ENCODE results near the gene TEX38.

TEX38 gene

GRCh38 chr1:46671554-46671953 lies at the start of gene TEX38:
TSS of gene TEX38 (plus strand) at chr1:46671854. CDS start at chr1:46671935, 81 bp downstream.
- no peak for TF ChIP-seq ZFX (IDR thresholded peaks at IDR 0.05; ENCODE audit: borderline replicate concordance)
- TF ChIP-seq, protein P1, sequence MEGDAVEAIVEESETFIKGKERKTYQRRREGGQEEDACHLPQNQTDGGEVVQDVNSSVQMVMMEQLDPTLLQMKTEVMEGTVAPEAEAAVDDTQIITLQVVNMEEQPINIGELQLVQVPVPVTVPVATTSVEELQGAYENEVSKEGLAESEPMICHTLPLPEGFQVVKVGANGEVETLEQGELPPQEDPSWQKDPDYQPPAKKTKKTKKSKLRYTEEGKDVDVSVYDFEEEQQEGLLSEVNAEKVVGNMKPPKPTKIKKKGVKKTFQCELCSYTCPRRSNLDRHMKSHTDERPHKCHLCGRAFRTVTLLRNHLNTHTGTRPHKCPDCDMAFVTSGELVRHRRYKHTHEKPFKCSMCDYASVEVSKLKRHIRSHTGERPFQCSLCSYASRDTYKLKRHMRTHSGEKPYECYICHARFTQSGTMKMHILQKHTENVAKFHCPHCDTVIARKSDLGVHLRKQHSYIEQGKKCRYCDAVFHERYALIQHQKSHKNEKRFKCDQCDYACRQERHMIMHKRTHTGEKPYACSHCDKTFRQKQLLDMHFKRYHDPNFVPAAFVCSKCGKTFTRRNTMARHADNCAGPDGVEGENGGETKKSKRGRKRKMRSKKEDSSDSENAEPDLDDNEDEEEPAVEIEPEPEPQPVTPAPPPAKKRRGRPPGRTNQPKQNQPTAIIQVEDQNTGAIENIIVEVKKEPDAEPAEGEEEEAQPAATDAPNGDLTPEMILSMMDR (IDR thresholded peaks at IDR 0.05), result no peak
- no peak within 1 kb of the TSS for H3K27ac ChIP-seq

GRCh38 chr1:46621930-46622329 lies 49.7 kb upstream of the TEX38 start:
- H3K27ac ChIP-seq, result no peak overlapping the region
- TF ChIP-seq ZFX (IDR thresholded peaks at IDR 0.05; ENCODE audit: borderline replicate concordance), result no peak
- TF ChIP-seq, protein P1 (IDR thresholded peaks at IDR 0.05), result no peak

- H3K27ac ChIP-seq, result no peak overlapping the region
- TF ChIP-seq, protein P1 (IDR thresholded peaks at IDR 0.05), result peak; percentile 77
- TF ChIP-seq ZFX (IDR thresholded peaks at IDR 0.05; ENCODE audit: borderline replicate concordance), result no peak
These were observed 49.3 kb upstream of the TEX38 start for GRCh38 chr1:46622344-46622743.

- TF ChIP-seq ZFX (IDR thresholded peaks at IDR 0.05; ENCODE audit: borderline replicate concordance), result no peak
- TF ChIP-seq, protein P1 (IDR thresholded peaks at IDR 0.05), result no peak
- no peak overlapping the region for H3K27ac ChIP-seq
These were observed 47.7 kb upstream of the TEX38 start for GRCh38 chr1:46623743-46624644.

DNA sequence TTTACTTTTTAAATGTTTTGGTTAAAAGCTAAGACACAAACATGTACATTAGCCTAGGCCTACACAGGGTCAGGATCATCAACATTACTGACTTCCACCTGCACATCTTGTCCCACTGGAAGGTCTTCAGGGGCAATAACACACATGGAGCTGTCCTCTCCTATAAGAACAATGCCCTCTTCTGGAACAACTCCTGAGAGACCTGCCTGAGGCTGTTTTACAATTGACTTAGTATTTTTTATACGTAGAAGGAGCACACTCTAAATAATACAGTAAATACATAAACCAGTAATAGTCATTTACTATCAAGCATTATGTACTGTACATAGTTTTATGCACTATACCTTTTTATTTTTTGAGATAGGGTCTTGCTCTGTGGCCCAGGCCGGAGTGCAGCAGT lies 40.9 kb upstream of the TEX38 start:
- peak overlapping the region; percentile 38 for H3K27ac ChIP-seq
- TF ChIP-seq, protein P1 (IDR thresholded peaks at IDR 0.05), result no peak
- no peak for TF ChIP-seq ZFX (IDR thresholded peaks at IDR 0.05; ENCODE audit: borderline replicate concordance)

- no peak overlapping the region for H3K27ac ChIP-seq
- TF ChIP-seq ZFX (IDR thresholded peaks at IDR 0.05; ENCODE audit: borderline replicate concordance), result no peak
- TF ChIP-seq, protein P1 (IDR thresholded peaks at IDR 0.05), result no peak
These were observed 36.4 kb upstream of the TEX38 start for GRCh38 chr1:46635205-46635604.

DNA sequence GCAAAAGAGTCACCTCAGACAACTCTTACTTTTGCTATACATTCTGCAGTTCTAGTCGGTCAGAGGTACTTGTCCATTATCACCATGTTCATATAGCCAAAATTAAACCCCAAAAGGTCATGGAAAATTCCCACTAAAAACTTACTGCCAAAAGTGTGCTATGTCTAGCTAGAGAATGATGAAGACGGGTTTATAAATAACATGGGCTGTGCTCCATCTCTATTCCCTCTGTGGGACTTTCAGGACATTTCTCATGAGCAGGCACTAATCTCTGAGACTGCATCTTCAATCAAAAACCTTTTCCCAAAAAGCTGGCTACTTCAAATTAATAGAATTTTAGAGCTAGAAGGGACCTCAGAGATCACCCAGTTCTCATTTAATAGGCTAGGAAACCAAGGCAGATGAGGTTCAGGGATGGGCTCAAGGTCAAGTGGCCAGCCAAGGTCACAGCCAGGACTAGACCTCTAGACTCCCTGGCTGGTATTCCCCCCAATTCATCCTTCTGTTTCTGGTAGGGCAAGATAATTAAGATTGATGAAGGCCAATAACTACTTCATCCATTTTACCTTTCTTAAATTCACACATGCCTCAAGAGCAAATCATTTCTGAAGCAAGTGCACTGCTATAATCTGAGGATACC lies 34.1 kb upstream of the TEX38 start:
- H3K27ac ChIP-seq, result peak overlapping the region; percentile 94
- TF ChIP-seq ZFX (IDR thresholded peaks at IDR 0.05; ENCODE audit: borderline replicate concordance), result no peak
- TF ChIP-seq, protein P1 (IDR thresholded peaks at IDR 0.05), result no peak

Measured in 22Rv1 (cell line).